OCI-LY7 (cell line): ENCODE results near the gene ALOX5AP.

Source experiments
- CTCF ChIP-seq: fragments of 200-600 bp; sonication (generic); conservative IDR thresholded peaks from 2 replicates; pipeline ENCODE4 v1.5.1; 2014; ENCODE audit warnings: mild to moderate bottlenecking, antibody characterized with exemption, low read length, moderate library complexity, mixed read lengths
- EZH2phosphoT487 ChIP-seq: fragments of 200-600 bp; sonication (generic); IDR thresholded peaks from 2 replicates; pipeline ENCODE4 v1.6.1; 2018; ENCODE audit warnings: low read depth, borderline replicate concordance, mild to moderate bottlenecking, mixed run types, antibody characterized with exemption, low read length, moderate library complexity, mixed read lengths

GRCh38 chr13:30798776-30799355 is 63.5 kb downstream of the ALOX5AP start:
- TF ChIP-seq CTCF: no peak
- TF ChIP-seq EZH2phosphoT487: no peak
